WTC11 (cell line): ENCODE data around the gene ST6GALNAC6. TPM values are rescaled to one million over a fixed set of nuclear protein-coding genes. Genes with fewer than 3 reads are reported as not detected.

Experiments
- ATAC-seq: fragments of 200-7000 bp; cut with Tn5 transposase; 2 replicates; pipeline ENCODE4 v1.10.0; 2021; ENCODE audit warnings: mild to moderate bottlenecking, moderate library complexity
- CTCF ChIA-PET: fragments of 300-600 bp; sonication (Branson Sonifier 250); formaldehyde crosslinking; loops from one replicate; lab custom pipeline; 2021; ENCODE audit warnings: antibody characterized with exemption; lab: Charles Lee
- POLR2A ChIA-PET: fragments of 350-600 bp; sonication (Branson Sonifier 250); formaldehyde crosslinking; loops from one replicate; lab custom pipeline; 2021; ENCODE audit warnings: antibody characterized with exemption; lab: Charles Lee
- DNase-seq: peaks from one replicate; pipeline ENCODE4 v3.0.0; 2021; ENCODE audit warnings: low spot score
- H3K27ac Mint-ChIP-seq: 2 replicates; pipeline ENCODE4 v1.8.0; 2021; ENCODE audit warnings: mixed read lengths
- H3K27me3 Mint-ChIP-seq: 2 replicates; pipeline ENCODE4 v1.8.0; 2021; ENCODE audit warnings: low read depth, mild to moderate bottlenecking, moderate library complexity, mixed read lengths
- H3K36me3 Mint-ChIP-seq: 2 replicates; pipeline ENCODE4 v1.8.0; 2021; ENCODE audit warnings: mixed read lengths
- H3K4me1 Mint-ChIP-seq: 2 replicates; pipeline ENCODE4 v1.8.0; 2022; ENCODE audit warnings: mixed read lengths
- H3K4me3 Mint-ChIP-seq: 2 replicates; pipeline ENCODE4 v1.8.0; 2021; ENCODE audit warnings: mild to moderate bottlenecking, moderate library complexity, mixed read lengths
- H3K9me3 Mint-ChIP-seq: 2 replicates; pipeline ENCODE4 v1.8.0; 2021; ENCODE audit warnings: mixed read lengths
- ARID4B ChIP-seq: sonication (generic); formaldehyde crosslinking; IDR thresholded peaks from 2 replicates; pipeline ENCODE4 v1.8.0; 2023; ENCODE audit warnings: missing genetic modification reagents, mild to moderate bottlenecking, borderline replicate concordance
- CBFB ChIP-seq: sonication (generic); formaldehyde crosslinking; IDR thresholded peaks from 2 replicates; pipeline ENCODE4 v1.8.1; 2022; ENCODE audit warnings: mild to moderate bottlenecking, low read depth, missing genetic modification reagents
- CREB1 ChIP-seq: sonication (generic); formaldehyde crosslinking; IDR thresholded peaks from 2 replicates; pipeline ENCODE4 v1.8.0; 2023; ENCODE audit warnings: mild to moderate bottlenecking, missing genetic modification reagents
- EMX1 ChIP-seq: fragments of 250-450 bp; sonication (Bioruptor Pico); IDR thresholded peaks from 2 replicates; pipeline ENCODE4 v1.8.0; 2021; ENCODE audit warnings: mild to moderate bottlenecking
- FOXP1 ChIP-seq: sonication (generic); formaldehyde crosslinking; IDR thresholded peaks from 2 replicates; pipeline ENCODE4 v1.8.0; 2022; ENCODE audit warnings: missing genetic modification reagents, mild to moderate bottlenecking, moderate library complexity, borderline replicate concordance
- FOXP4 ChIP-seq: sonication (generic); formaldehyde crosslinking; IDR thresholded peaks from 2 replicates; pipeline ENCODE4 v1.8.0; 2022; ENCODE audit warnings: mild to moderate bottlenecking, missing genetic modification reagents
- HMGA2 ChIP-seq: fragments of 250-450 bp; sonication (Bioruptor Pico); IDR thresholded peaks from 2 replicates; pipeline ENCODE4 v1.4.0; 2021; ENCODE audit warnings: mild to moderate bottlenecking, moderate library complexity
- JUN ChIP-seq: sonication (generic); formaldehyde crosslinking; IDR thresholded peaks from 2 replicates; pipeline ENCODE4 v1.8.0; 2023; ENCODE audit warnings: mild to moderate bottlenecking, missing genetic modification reagents
- NFE2L1 ChIP-seq: sonication (generic); formaldehyde crosslinking; IDR thresholded peaks from 2 replicates; pipeline ENCODE4 v1.8.1; 2023; ENCODE audit warnings: missing genetic modification reagents
- RELA ChIP-seq: sonication (generic); formaldehyde crosslinking; IDR thresholded peaks from 2 replicates; pipeline ENCODE4 v1.8.1; 2022; ENCODE audit warnings: missing genetic modification reagents, mild to moderate bottlenecking, borderline replicate concordance
- SOX15 ChIP-seq: fragments of 250-450 bp; sonication (Bioruptor Pico); IDR thresholded peaks from 2 replicates; pipeline ENCODE4 v1.9.0; 2021; ENCODE audit warnings: mild to moderate bottlenecking
- ZNF219 ChIP-seq: sonication (generic); formaldehyde crosslinking; IDR thresholded peaks from 2 replicates; pipeline ENCODE4 v1.8.0; 2023; ENCODE audit warnings: missing genetic modification reagents, mild to moderate bottlenecking, borderline replicate concordance
- ZNF263 ChIP-seq: sonication (generic); formaldehyde crosslinking; IDR thresholded peaks from 2 replicates; pipeline ENCODE4 v1.8.1; 2022; ENCODE audit warnings: low read depth, mild to moderate bottlenecking, moderate library complexity, missing genetic modification reagents
- ZNF416 ChIP-seq: fragments of 250-450 bp; sonication (Bioruptor Pico); IDR thresholded peaks from 2 replicates; pipeline ENCODE4 v1.9.0; 2021; ENCODE audit warnings: mild to moderate bottlenecking, inconsistent platforms
- total RNA-seq: library from RNA; stranded (reverse); gene quantifications from 3 replicates; pipeline ENCODE4 v1.2.3, GENCODE V29; 2021
- TF ChIP-seq, protein P1 (sequence below): fragments of 250-450 bp; sonication (Bioruptor Pico); IDR thresholded peaks from 2 replicates; pipeline ENCODE4 v1.9.0; 2021; ENCODE audit warnings: mild to moderate bottlenecking
- TF ChIP-seq, protein P2 (sequence below): sonication (generic); formaldehyde crosslinking; IDR thresholded peaks from 2 replicates; pipeline ENCODE4 v1.8.1; 2023; ENCODE audit warnings: mild to moderate bottlenecking, missing genetic modification reagents, moderate library complexity
- TF ChIP-seq, protein P3 (sequence below): sonication (generic); formaldehyde crosslinking; IDR thresholded peaks from 2 replicates; pipeline ENCODE4 v1.8.1; 2023; ENCODE audit warnings: mild to moderate bottlenecking, missing genetic modification reagents, borderline replicate concordance
- TF ChIP-seq, protein P4 (sequence below): sonication (generic); formaldehyde crosslinking; IDR thresholded peaks from 2 replicates; pipeline ENCODE4 v1.8.0; 2023; ENCODE audit warnings: missing genetic modification reagents

The ST6GALNAC6 gene
- total RNA-seq, 1 experiment from 2014 or later: 47.5 TPM

DNA sequence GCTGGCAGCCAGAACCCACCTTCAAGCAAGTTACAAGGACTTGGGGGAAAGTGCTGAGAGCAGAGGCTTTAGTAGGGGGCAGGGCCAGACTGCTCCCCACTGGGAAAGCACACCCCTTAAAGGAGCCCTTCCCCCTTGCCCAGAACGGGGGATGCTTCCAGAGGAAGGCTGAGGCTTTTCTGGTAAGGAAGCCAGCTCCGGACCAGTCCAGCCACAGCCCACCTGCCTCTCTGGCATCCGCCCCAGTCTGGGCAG is 42.5 kb upstream of the ST6GALNAC6 start (continued):
- TF ChIP-seq, protein P1, sequence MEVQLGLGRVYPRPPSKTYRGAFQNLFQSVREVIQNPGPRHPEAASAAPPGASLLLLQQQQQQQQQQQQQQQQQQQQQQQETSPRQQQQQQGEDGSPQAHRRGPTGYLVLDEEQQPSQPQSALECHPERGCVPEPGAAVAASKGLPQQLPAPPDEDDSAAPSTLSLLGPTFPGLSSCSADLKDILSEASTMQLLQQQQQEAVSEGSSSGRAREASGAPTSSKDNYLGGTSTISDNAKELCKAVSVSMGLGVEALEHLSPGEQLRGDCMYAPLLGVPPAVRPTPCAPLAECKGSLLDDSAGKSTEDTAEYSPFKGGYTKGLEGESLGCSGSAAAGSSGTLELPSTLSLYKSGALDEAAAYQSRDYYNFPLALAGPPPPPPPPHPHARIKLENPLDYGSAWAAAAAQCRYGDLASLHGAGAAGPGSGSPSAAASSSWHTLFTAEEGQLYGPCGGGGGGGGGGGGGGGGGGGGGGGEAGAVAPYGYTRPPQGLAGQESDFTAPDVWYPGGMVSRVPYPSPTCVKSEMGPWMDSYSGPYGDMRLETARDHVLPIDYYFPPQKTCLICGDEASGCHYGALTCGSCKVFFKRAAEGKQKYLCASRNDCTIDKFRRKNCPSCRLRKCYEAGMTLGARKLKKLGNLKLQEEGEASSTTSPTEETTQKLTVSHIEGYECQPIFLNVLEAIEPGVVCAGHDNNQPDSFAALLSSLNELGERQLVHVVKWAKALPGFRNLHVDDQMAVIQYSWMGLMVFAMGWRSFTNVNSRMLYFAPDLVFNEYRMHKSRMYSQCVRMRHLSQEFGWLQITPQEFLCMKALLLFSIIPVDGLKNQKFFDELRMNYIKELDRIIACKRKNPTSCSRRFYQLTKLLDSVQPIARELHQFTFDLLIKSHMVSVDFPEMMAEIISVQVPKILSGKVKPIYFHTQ: no peak
- TF ChIP-seq NFE2L1 (CRISPR knock-in tag): no peak
- TF ChIP-seq RELA (CRISPR knock-in tag): no peak

- H3K4me1 Mint-ChIP-seq: peaks cover 36% of the 10 kb centered on the region
- no peak for ATAC-seq
- no peak overlapping the region for H3K4me3 Mint-ChIP-seq
- no peaks in the 10 kb centered on the region for H3K27me3 Mint-ChIP-seq
- no peak for TF ChIP-seq NFE2L1 (CRISPR knock-in tag)
- TF ChIP-seq FOXP1: no peak
- TF ChIP-seq CREB1 (CRISPR knock-in tag): no peak
- TF ChIP-seq EMX1 (CRISPR knock-in tag): no peak
- TF ChIP-seq, protein P2, sequence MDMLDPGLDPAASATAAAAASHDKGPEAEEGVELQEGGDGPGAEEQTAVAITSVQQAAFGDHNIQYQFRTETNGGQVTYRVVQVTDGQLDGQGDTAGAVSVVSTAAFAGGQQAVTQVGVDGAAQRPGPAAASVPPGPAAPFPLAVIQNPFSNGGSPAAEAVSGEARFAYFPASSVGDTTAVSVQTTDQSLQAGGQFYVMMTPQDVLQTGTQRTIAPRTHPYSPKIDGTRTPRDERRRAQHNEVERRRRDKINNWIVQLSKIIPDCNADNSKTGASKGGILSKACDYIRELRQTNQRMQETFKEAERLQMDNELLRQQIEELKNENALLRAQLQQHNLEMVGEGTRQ (CRISPR knock-in tag): no peak
- TF ChIP-seq, protein P3, sequence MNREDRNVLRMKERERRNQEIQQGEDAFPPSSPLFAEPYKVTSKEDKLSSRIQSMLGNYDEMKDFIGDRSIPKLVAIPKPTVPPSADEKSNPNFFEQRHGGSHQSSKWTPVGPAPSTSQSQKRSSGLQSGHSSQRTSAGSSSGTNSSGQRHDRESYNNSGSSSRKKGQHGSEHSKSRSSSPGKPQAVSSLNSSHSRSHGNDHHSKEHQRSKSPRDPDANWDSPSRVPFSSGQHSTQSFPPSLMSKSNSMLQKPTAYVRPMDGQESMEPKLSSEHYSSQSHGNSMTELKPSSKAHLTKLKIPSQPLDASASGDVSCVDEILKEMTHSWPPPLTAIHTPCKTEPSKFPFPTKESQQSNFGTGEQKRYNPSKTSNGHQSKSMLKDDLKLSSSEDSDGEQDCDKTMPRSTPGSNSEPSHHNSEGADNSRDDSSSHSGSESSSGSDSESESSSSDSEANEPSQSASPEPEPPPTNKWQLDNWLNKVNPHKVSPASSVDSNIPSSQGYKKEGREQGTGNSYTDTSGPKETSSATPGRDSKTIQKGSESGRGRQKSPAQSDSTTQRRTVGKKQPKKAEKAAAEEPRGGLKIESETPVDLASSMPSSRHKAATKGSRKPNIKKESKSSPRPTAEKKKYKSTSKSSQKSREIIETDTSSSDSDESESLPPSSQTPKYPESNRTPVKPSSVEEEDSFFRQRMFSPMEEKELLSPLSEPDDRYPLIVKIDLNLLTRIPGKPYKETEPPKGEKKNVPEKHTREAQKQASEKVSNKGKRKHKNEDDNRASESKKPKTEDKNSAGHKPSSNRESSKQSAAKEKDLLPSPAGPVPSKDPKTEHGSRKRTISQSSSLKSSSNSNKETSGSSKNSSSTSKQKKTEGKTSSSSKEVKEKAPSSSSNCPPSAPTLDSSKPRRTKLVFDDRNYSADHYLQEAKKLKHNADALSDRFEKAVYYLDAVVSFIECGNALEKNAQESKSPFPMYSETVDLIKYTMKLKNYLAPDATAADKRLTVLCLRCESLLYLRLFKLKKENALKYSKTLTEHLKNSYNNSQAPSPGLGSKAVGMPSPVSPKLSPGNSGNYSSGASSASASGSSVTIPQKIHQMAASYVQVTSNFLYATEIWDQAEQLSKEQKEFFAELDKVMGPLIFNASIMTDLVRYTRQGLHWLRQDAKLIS: no peak
- no peak for TF ChIP-seq CBFB (CRISPR knock-in tag)
- no peak for TF ChIP-seq JUN (CRISPR knock-in tag)
- TF ChIP-seq HMGA2: no peak
- no peak for TF ChIP-seq ARID4B (CRISPR knock-in tag)
- no peak for TF ChIP-seq ZNF263
- no peak for TF ChIP-seq SOX15 (CRISPR knock-in tag)
- TF ChIP-seq ZNF219 (CRISPR knock-in tag): no peak
- TF ChIP-seq ZNF416 (CRISPR knock-in tag): no peak
- TF ChIP-seq FOXP4 (CRISPR knock-in tag): no peak
- TF ChIP-seq, protein P4, sequence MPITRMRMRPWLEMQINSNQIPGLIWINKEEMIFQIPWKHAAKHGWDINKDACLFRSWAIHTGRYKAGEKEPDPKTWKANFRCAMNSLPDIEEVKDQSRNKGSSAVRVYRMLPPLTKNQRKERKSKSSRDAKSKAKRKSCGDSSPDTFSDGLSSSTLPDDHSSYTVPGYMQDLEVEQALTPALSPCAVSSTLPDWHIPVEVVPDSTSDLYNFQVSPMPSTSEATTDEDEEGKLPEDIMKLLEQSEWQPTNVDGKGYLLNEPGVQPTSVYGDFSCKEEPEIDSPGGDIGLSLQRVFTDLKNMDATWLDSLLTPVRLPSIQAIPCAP (CRISPR knock-in tag): no peak
- DNase-seq: no peak
- POLR2A ChIA-PET: no interaction called here
- CTCF ChIA-PET: interaction anchor here (1.0 to 5.2 kb wide), 18 partner anchors 8 to 206 kb away, joined by 3 to 179 read pairs (median 32); partner anchors contain the start of genes EEIG1, NAIF1, PIP5KL1 and SLC25A25
- peaks cover 5% of the 10 kb centered on the region; the same call in 1 of the 2 replicates for H3K36me3 Mint-ChIP-seq
- H3K27ac Mint-ChIP-seq: peak overlapping the region; percentile 27
- no peaks in the 10 kb centered on the region for H3K9me3 Mint-ChIP-seq
Measured at GRCh38 chr9:127941062-127941960, 41.9 kb upstream of the ST6GALNAC6 start.
